Dedifferentiated amniotic fluid mesenchymal stem cell (primary cell): Measurements from ENCODE around the gene SDC1.
"Not testable (repeated sequence)": the region's sequence is repeated elsewhere in the genome, so short reads cannot be mapped to it uniquely, and the experiment has no call there.

Experiments
- DNase-seq: peaks from one replicate; pipeline ENCODE4 v3.0.0-alpha.2; 2016; ENCODE audit errors: extremely low spot score

SDC1 gene

GRCh38 chr2:20198001-20198400 is 26.9 kb downstream of the SDC1 start:
- no peak for DNase-seq

GRCh38 chr2:20197192-20197591 is 27.7 kb downstream of the SDC1 start:
- DNase-seq, result no peak

- no peak for DNase-seq
These were observed 28.2 kb downstream of the SDC1 start for GRCh38 chr2:20196657-20197161.

- DNase-seq, result no peak
These were observed 28.8 kb downstream of the SDC1 start for GRCh38 chr2:20196053-20196656.

- DNase-seq, result no peak
These were observed 29.4 kb downstream of the SDC1 start for GRCh38 chr2:20195431-20196033.

- not testable (repeated sequence) for DNase-seq
These were observed 29.9 kb downstream of the SDC1 start for GRCh38 chr2:20195016-20195411.

- no peak for DNase-seq
These were observed 30.6 kb downstream of the SDC1 start for GRCh38 chr2:20194097-20195015.

GRCh38 chr2:20193185-20193584 is 31.7 kb downstream of the SDC1 start:
- no peak for DNase-seq

- DNase-seq, result no peak
These were observed 32.1 kb downstream of the SDC1 start for GRCh38 chr2:20192781-20193180.

- no peak for DNase-seq
These were observed 33.0 kb downstream of the SDC1 start for GRCh38 chr2:20191714-20192569.

GRCh38 chr2:20190876-20191713 is 33.8 kb downstream of the SDC1 start:
- no peak for DNase-seq

- no peak for DNase-seq
These were observed 34.8 kb downstream of the SDC1 start for GRCh38 chr2:20190170-20190569.

GRCh38 chr2:20189299-20189931 is 35.5 kb downstream of the SDC1 start:
- DNase-seq, result no peak

GRCh38 chr2:20188851-20189250 is 36.1 kb downstream of the SDC1 start:
- DNase-seq, result no peak

- no peak for DNase-seq
These were observed 36.7 kb downstream of the SDC1 start for GRCh38 chr2:20188201-20188600.

- DNase-seq, result no peak
These were observed 37.6 kb downstream of the SDC1 start for GRCh38 chr2:20187331-20187730.

GRCh38 chr2:20186855-20187187 is 38.1 kb downstream of the SDC1 start:
- DNase-seq, result no peak

GRCh38 chr2:20186078-20186854 is 38.7 kb downstream of the SDC1 start:
- DNase-seq, result no peak

GRCh38 chr2:20185176-20186022 is 39.5 kb downstream of the SDC1 start:
- no peak for DNase-seq
